IPS-11a (cell line): Measurements from ENCODE around the gene NUP107.

Experiments used
- H3K4me3 ChIP-seq: one replicate; pipeline ENCODE4 v1.5.1; 2013; ENCODE audit warnings: low read depth, low read length, control low read depth

NUP107 gene

GRCh38 chr12:68771223-68771925 is 84.6 kb downstream of the NUP107 start:
- H3K4me3 ChIP-seq = no peak overlapping the region

- H3K4me3 ChIP-seq = no peak overlapping the region
Measured at GRCh38 chr12:68772714-68773113, 85.9 kb downstream of the NUP107 start.

- H3K4me3 ChIP-seq = no peak overlapping the region
Measured at GRCh38 chr12:68773582-68773981, 86.8 kb downstream of the NUP107 start.

- no peak overlapping the region for H3K4me3 ChIP-seq
Measured at GRCh38 chr12:68775121-68775630, 88.4 kb downstream of the NUP107 start.

- no peak overlapping the region for H3K4me3 ChIP-seq
Measured at GRCh38 chr12:68776976-68777610, 90.3 kb downstream of the NUP107 start.

GRCh38 chr12:68779280-68779679 is 92.5 kb downstream of the NUP107 start:
- H3K4me3 ChIP-seq = no peak overlapping the region

GRCh38 chr12:68780731-68781130 is 94.0 kb downstream of the NUP107 start:
- no peak overlapping the region for H3K4me3 ChIP-seq

- no peak overlapping the region for H3K4me3 ChIP-seq
Measured at GRCh38 chr12:68781728-68782127, 95.0 kb downstream of the NUP107 start.

- no peak overlapping the region for H3K4me3 ChIP-seq
Measured at GRCh38 chr12:68784015-68784414, 97.2 kb downstream of the NUP107 start.

- H3K4me3 ChIP-seq = no peak overlapping the region
Measured at GRCh38 chr12:68785358-68785757, 98.6 kb downstream of the NUP107 start.

GRCh38 chr12:68785823-68786222 is 99.0 kb downstream of the NUP107 start:
- no peak overlapping the region for H3K4me3 ChIP-seq

GRCh38 chr12:68786929-68787328 is 100.2 kb downstream of the NUP107 start:
- H3K4me3 ChIP-seq = no peak overlapping the region

GRCh38 chr12:68788554-68789143 is 101.9 kb downstream of the NUP107 start:
- H3K4me3 ChIP-seq = no peak overlapping the region

GRCh38 chr12:68789144-68789878 is 102.5 kb downstream of the NUP107 start:
- no peak overlapping the region for H3K4me3 ChIP-seq

GRCh38 chr12:68790081-68790951 is 103.5 kb downstream of the NUP107 start:
- H3K4me3 ChIP-seq = no peak overlapping the region

- H3K4me3 ChIP-seq = no peak overlapping the region
Measured at GRCh38 chr12:68790952-68791234, 104.1 kb downstream of the NUP107 start.

GRCh38 chr12:68791897-68792481 is 105.2 kb downstream of the NUP107 start:
- no peak overlapping the region for H3K4me3 ChIP-seq

GRCh38 chr12:68792952-68793351 is 106.2 kb downstream of the NUP107 start:
- no peak overlapping the region for H3K4me3 ChIP-seq

- no peak overlapping the region for H3K4me3 ChIP-seq
Measured at GRCh38 chr12:68793436-68793835, 106.7 kb downstream of the NUP107 start.

- no peak overlapping the region for H3K4me3 ChIP-seq
Measured at GRCh38 chr12:68793975-68794652, 107.3 kb downstream of the NUP107 start.
